K562 (cell line): ENCODE results near the gene FRMPD3.

ENCODE experiments used
- BRCA1 ChIP-seq, 2 experiments: fragments of 450-650 bp in 1 of 2; sonication (generic) in 1 of 2; formaldehyde crosslinking in 1 of 2; IDR thresholded peaks; 2 replicates each; pipeline versions ENCODE4 v1.5.0 to v1.6.1; 2017 to 2020; ENCODE audit warnings: mild to moderate bottlenecking in 1 of 2, missing genetic modification reagents in 1 of 2
- GABPA ChIP-seq: fragments of 200-800 bp; sonication (Bioruptor generic); conservative IDR thresholded peaks from 2 replicates; pipeline ENCODE4 v1.6.1; 2016; ENCODE audit warnings: low read depth, missing genetic modification characterization, missing compliant biosample characterization
- KLF13 ChIP-seq: fragments of 450-650 bp; IDR thresholded peaks from 2 replicates; pipeline ENCODE4 v1.6.1; 2016; ENCODE audit warnings: missing genetic modification characterization, low read depth, mild to moderate bottlenecking, missing compliant biosample characterization, moderate library complexity, borderline replicate concordance
- PCBP1 ChIP-seq: fragments of 200-400 bp; formaldehyde crosslinking; IDR thresholded peaks from 2 replicates; pipeline ENCODE4 v1.6.1; 2018; ENCODE audit warnings: mild to moderate bottlenecking, low read depth, low read length; ENCODE audit not compliant: poor library complexity, severe bottlenecking
- POLR2A ChIP-seq: fragments of 450-650 bp; conservative IDR thresholded peaks from 2 replicates; pipeline ENCODE4 v1.6.1; 2016
- RFX1 ChIP-seq: fragments of 450-650 bp; IDR thresholded peaks from 2 replicates; pipeline ENCODE4 v1.6.1; 2016; ENCODE audit warnings: mild to moderate bottlenecking, moderate library complexity
- SETDB1 ChIP-seq: IDR thresholded peaks from one replicate; pipeline ENCODE4 v1.6.1; 2012; ENCODE audit warnings: low read length, control low read depth, inconsistent platforms
- SIN3A ChIP-seq, 2 experiments: fragments of 150-350 bp in 1 of 2; IDR thresholded peaks; 2 replicates each; pipeline ENCODE4 v1.6.1; 2011 to 2016; ENCODE audit warnings: borderline replicate concordance in 2 of 2, low read depth in 2 of 2, low read length in 2 of 2, mild to moderate bottlenecking in 2 of 2, moderate library complexity in 2 of 2; ENCODE audit not compliant: control insufficient read depth in 1 of 2
- SP1 ChIP-seq: sonication (generic); formaldehyde crosslinking; IDR thresholded peaks from 2 replicates; pipeline ENCODE4 v1.8.1; 2022; ENCODE audit warnings: mild to moderate bottlenecking, missing genetic modification reagents
- TAF1 ChIP-seq: IDR thresholded peaks from 2 replicates; pipeline ENCODE4 v1.6.1; 2011; ENCODE audit warnings: mild to moderate bottlenecking, low read length, moderate library complexity; ENCODE audit not compliant: insufficient read depth, control insufficient read depth, severe bottlenecking; ENCODE audit errors: extremely low read depth
- TRIM24 ChIP-seq, 2 experiments: fragments of 450-650 bp; IDR thresholded peaks; 2 replicates each; pipeline ENCODE4 v1.6.1; 2016
- YY1 ChIP-seq, 3 experiments: IDR thresholded peaks; 2 replicates each; pipeline ENCODE4 v1.6.1; 2011; ENCODE audit warnings: low read length in 2 of 3, mild to moderate bottlenecking in 2 of 3, moderate library complexity in 2 of 3, borderline replicate concordance in 1 of 3, control low read depth in 1 of 3, low read depth in 1 of 3; ENCODE audit not compliant: insufficient read depth in 3 of 3, insufficient replicate concordance in 2 of 3, control insufficient read depth in 1 of 3, insufficient read length in 1 of 3; ENCODE audit errors: extremely low read depth in 1 of 3

- no peak for TF ChIP-seq POLR2A
- no peak for TF ChIP-seq GABPA (tag)
- no peak for TF ChIP-seq PCBP1
- no peak for TF ChIP-seq SIN3A (IDR thresholded peaks at IDR 0.05; ENCODE audit: borderline replicate concordance in 2 of 2, control insufficient read depth in 1 of 2, low read depth in 2 of 2, low read length in 2 of 2)
- no peak for TF ChIP-seq BRCA1 (IDR thresholded peaks at IDR 0.05)
- no peak for TF ChIP-seq BRCA1 (CRISPR knock-in tag; IDR thresholded peaks at IDR 0.05)
- TF ChIP-seq SETDB1: no peak
- TF ChIP-seq KLF13 (tag): no peak
- no peak for TF ChIP-seq TAF1
- TF ChIP-seq SP1 (CRISPR knock-in tag): no peak
- no peak for TF ChIP-seq TRIM24 (IDR thresholded peaks at IDR 0.05)
- TF ChIP-seq RFX1: no peak
- no peak for TF ChIP-seq YY1 (IDR thresholded peaks at IDR 0.05; ENCODE audit: borderline replicate concordance in 1 of 3, control insufficient read depth in 1 of 3, extremely low read depth in 1 of 3, insufficient read depth in 3 of 3, insufficient read length in 1 of 3, insufficient replicate concordance in 2 of 3, low read depth in 1 of 3, low read length in 2 of 3)
Observed at GRCh38 chrX:107450823-107451509, 1.5 kb downstream of the FRMPD3 start.
